ENCODE measurements around the gene NUDT21.

DNA sequence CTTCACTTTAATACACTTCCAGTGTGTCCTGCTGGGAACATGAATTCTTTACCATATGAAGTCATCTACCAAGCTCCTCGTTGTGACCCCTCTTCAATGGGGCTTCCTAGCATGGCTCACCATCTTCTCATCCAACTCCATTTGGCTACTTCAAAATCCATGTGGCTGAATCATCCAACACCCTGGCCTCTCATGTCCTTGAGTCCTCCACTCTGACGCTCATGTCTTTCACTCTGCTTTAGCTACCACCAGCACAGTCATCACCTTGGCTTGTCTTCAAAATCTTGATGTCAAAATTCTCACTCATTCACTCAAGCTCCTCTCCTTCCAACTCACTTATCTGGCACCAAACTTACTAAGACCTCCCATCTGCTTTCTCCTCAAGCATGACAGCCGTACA lies 61.6 kb downstream of the NUDT21 start:
- TF ChIP-seq YY1 (IDR thresholded peaks at IDR 0.05; ENCODE audit: insufficient read depth, insufficient read length) (no peak), ZNF274 (IDR thresholded peaks at IDR 0.05; ENCODE audit: low read depth, low read length) (no peak), SUZ12 (IDR thresholded peaks at IDR 0.05; ENCODE audit: extremely low read depth, insufficient read depth, insufficient read length) (no peak)
